HEK293T (cell line): ENCODE data around the gene RNF217.
"Not testable (repeated sequence)": the region's sequence is repeated elsewhere in the genome, so short reads cannot be mapped to it uniquely, and the experiment has no call there.

ENCODE experiments used
- ARNT ChIP-seq: fragments of 450-650 bp; IDR thresholded peaks from 2 replicates; pipeline ENCODE4 v1.6.1; 2017; ENCODE audit warnings: mild to moderate bottlenecking
- BHLHE40 ChIP-seq: fragments of 450-650 bp; IDR thresholded peaks from 2 replicates; pipeline ENCODE4 v1.6.1; 2016; ENCODE audit warnings: mild to moderate bottlenecking, moderate library complexity, borderline replicate concordance
- ELF4 ChIP-seq: fragments of 450-650 bp; IDR thresholded peaks from 2 replicates; pipeline ENCODE4 v1.6.1; 2017; ENCODE audit warnings: antibody characterized with exemption
- FOXM1 ChIP-seq: fragments of 450-650 bp; IDR thresholded peaks from 2 replicates; pipeline ENCODE4 v1.6.1; 2017; ENCODE audit warnings: mild to moderate bottlenecking, borderline replicate concordance
- L3MBTL2 ChIP-seq: fragments of 450-650 bp; conservative IDR thresholded peaks from 2 replicates; pipeline ENCODE4 v1.6.1; 2016; ENCODE audit warnings: mild to moderate bottlenecking
- NFRKB ChIP-seq: fragments of 450-650 bp; IDR thresholded peaks from 2 replicates; pipeline ENCODE4 v1.6.1; 2016; ENCODE audit warnings: mild to moderate bottlenecking, moderate library complexity
- SP1 ChIP-seq: fragments of 450-650 bp; IDR thresholded peaks from 2 replicates; pipeline ENCODE4 v1.6.1; 2017
- SUZ12 ChIP-seq: fragments of 450-650 bp; IDR thresholded peaks from 2 replicates; pipeline ENCODE4 v1.6.1; 2016; ENCODE audit warnings: mild to moderate bottlenecking
- TARDBP ChIP-seq: fragments of 450-650 bp; IDR thresholded peaks from 2 replicates; pipeline ENCODE4 v1.6.1; 2016
- TF ChIP-seq, protein P1 (sequence below): fragments of 450-650 bp; IDR thresholded peaks from 2 replicates; pipeline ENCODE4 v1.6.1; 2016

DNA sequence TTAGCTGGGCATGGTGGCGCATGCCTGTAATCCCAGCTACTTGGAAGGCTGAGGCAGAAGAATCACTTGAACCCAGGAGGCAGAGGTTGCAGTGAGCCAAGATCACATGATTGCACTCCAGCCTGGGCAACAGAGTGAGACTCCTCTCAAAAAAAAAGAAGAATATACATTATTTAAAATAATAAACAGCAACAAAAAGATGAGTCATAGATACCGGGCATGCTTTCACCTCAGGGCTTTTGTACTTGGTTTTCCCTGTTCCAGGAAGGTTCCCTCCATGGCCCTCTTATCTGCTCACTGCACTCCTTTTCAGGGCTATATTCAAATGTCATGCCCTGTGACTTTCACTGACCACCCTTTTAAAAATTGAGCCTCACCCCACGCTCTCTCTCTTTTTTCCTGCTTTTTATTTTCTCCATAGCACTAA, 3.2 kb downstream of the RNF217 start:
- TF ChIP-seq ELF4, BHLHE40, ARNT, FOXM1, L3MBTL2, SUZ12, SP1, NFRKB, TARDBP: not testable (repeated sequence)
- TF ChIP-seq, protein P1, sequence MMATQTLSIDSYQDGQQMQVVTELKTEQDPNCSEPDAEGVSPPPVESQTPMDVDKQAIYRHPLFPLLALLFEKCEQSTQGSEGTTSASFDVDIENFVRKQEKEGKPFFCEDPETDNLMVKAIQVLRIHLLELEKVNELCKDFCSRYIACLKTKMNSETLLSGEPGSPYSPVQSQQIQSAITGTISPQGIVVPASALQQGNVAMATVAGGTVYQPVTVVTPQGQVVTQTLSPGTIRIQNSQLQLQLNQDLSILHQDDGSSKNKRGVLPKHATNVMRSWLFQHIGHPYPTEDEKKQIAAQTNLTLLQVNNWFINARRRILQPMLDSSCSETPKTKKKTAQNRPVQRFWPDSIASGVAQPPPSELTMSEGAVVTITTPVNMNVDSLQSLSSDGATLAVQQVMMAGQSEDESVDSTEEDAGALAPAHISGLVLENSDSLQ, result not testable (repeated sequence)
